DMS53 (cell line): ENCODE data around the gene LSM7.
A peak's percentile ranks its signal among the peaks of the same experiment; 100 is the strongest.
"Not testable (repeated sequence)": the region's sequence is repeated elsewhere in the genome, so short reads cannot be mapped to it uniquely, and the experiment has no call there.

Source experiments
- DNase-seq: peaks from one replicate; lab custom pipeline; 2025; lab: John Stamatoyannopoulos, UW

The LSM7 gene

DNA sequence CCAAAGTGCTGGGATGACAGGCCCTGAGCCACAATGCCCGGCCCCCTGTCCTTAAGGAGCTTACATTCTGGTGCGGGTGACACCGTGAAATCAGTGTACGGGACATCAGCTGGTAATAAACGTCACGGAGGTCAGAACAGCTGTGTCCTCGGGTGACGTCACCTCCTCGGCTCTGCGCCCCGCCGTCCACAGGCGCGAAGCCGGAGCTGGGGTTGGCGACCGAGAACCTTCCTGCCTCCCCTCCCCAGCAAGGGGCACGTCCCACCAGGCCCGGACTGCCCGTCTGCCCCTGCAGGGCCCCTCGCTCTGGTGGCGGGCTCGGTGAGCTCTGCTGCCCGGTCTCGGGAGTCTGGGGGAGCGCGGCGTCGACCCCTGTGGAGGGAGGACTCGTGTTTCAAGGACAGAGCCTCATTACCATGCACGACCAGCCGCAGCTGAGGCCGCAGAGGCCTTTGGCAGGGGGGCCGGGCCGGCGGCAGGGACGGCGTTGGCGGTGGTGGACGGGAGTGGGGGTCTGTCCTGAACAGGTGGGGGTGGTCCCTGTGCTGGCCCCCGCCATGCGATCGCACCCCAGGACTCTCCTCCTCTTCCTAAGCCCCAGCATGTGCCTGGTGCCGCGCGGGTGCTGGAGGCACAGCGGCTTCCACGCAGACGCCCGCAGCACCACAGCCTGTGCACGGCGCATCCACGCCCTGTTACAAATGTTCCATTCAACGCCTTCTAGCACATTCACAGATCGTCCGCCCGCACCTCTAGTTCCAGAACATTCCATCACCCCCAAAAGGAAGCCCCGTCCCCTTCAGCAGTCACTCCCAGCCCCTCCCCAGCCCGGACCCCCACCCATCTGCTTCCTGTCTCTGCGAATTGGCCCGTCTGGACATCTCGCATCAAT is 25.8 kb downstream of the LSM7 start:
- no peak for DNase-seq

DNA sequence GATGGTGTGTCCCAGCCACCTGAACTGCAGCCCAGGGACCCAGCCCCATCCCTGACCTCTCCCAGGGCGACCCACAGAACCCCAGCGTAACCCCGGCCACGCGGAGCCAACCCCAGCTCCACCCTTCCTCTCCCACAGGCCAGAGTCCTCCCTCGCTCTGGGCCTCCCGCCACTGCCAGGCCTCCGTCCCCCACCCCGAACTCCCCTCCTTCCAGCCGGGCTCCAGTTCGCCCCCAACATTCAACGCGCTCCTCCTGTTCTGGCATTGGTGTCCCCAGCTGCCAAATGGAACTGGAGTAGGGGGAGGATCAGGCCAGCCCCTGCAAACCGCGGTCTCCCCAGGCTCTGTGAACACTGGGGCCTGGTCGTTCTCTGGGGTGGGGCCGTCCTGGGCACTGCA is 27.9 kb downstream of the LSM7 start:
- DNase-seq: no peak

DNA sequence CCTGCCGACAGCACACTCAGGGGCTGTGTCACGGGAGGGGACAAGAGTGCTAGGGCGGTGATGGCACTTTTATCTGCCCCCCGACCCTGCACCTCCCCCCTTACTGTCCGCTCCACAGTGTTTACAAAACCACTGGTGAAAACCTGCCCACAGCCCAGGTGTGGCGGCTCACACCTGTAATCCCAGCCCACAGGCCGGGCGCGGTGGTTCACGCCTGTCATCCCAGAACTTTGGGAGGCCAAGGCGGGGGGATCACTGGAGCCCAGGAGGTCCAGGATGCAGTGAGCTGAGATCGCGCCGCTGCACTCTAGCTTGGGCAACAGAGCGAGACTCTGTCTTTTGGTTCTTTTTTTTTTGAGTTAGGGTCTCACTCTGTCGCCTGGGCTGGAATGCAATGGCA is 32.2 kb downstream of the LSM7 start:
- no peak for DNase-seq

DNA sequence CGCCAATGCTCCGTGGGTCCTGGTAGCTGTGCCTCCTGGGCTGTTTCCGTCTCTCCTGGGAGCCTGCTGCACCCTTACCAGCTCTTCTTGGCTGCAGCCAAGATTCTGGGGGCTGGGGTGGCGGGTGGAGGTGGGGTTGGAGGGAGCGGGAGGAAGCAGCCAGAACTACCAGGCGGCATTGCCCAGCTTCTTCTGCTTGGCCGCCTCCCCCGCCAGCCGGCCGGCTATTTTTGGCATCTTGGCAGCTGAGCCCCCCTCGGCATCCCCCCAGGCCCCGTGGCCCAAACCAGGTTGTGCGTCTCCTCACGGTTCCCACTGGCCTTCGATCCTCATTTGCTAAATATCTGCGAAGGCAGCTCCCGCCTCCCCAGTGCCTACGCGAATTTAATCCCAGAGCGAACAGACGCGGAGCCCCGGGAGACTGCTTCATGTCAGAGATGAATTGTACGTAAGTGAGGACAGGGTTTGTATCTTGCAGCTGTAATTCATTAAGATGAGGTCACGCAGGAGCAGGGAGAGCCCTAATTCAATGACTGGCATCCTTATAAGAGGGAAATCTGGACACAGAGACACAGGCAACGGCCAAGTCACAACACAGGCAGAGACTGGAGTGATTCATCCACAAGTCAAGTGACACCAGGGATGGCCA is 33.6 kb downstream of the LSM7 start:
- DNase-seq: no peak

DNA sequence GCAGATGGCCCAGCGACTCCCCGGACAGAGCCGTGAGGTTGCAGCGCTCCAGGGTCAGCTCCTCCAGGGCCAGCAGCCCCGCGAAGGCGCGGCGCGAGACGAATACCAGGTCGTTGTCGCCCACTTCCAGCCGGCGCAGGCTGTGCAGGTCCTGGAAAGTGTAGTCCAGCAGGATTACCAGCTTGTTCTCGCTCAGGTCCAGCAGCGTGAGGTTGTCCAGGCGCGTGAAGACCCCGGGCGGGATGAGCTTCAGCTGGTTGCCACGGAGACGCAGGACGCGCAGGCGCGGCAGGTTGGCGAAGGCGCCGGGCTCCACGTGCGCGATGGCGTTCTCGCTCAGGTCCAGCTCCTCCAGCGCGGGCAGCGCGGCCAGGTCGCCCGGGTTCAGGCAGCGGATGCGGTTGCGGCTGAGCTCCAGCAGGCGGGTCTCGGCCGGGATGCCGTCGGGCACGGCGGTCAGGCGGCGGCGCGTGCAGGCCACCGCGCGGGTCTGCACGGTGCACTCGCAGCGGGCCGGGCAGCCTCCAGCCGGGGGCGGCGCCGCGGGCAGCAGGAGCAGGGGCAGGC is 37.1 kb downstream of the LSM7 start:
- DNase-seq: peak; percentile 87

DNA sequence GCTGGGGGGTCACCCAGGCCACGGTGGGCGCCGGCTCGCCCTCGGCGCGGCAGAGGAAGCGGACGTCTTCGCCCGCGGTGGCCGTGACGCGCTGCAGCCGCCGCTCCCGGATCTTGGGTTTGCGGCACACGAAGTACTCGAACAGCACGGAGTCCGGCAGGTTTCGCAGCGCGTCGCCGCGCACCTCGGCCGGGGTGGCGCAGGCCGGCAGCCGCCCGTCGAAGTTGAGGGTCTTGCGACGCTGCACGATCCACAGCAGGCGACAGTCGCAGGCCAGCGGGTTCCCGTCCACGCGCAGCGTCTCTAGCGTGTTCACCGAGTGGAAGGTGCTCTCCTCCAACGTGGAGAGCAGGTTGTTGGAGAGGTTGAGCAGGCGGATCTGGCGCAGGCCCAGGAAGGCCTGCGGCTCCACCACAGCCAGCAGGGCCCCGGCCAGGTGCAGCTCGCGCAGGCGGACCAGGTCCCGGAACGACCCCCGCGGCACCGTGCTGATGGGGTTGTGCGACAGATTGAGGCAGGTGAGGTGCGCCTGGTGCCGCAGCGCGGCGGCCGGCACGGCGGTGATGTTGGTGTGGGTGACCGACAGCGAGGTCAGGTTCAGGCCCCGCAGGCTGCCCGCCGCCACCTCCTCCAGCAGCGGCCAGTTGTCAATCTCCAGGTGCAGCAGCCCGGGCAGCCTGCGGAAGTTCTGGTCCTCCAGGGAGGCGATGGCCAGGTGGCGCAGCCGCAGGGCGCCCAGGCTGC is 37.8 kb downstream of the LSM7 start:
- DNase-seq: peak; percentile 80

DNA sequence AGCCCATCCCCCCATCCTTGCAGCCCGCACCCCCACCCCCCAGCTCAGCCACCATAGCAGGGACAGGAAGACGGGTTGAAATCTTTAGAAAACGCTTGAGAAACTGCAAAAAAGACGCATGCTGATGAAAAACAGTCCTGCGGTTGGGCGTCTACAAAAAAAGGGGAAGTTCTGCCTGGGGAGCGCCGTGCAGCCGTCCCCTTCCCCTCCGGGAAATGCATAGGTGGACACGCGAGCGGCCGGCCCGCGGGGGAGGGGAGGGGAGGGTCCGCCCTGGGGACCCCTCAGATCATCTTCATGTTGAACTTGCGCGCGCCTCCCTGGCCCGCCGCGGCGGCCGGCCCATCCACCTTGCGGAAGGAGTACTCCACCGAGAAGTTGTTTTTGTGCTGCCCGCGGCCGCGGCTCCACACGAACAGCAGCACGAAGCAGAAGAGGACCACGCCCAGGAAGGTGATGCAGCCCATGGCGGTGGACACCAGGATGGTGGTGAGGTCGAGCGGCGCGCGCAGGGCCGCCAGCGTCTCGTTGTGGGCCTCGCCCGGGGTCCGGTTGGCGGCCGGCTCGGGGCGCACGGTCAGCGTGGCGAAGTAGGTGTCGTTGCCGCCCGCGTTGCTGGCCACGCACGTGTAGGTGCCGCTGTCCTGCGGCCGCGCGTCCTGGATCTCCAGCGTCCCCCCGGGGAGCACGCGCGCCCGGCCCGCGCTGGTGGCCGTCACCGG is 38.5 kb downstream of the LSM7 start:
- peak; percentile 68 for DNase-seq

DNA sequence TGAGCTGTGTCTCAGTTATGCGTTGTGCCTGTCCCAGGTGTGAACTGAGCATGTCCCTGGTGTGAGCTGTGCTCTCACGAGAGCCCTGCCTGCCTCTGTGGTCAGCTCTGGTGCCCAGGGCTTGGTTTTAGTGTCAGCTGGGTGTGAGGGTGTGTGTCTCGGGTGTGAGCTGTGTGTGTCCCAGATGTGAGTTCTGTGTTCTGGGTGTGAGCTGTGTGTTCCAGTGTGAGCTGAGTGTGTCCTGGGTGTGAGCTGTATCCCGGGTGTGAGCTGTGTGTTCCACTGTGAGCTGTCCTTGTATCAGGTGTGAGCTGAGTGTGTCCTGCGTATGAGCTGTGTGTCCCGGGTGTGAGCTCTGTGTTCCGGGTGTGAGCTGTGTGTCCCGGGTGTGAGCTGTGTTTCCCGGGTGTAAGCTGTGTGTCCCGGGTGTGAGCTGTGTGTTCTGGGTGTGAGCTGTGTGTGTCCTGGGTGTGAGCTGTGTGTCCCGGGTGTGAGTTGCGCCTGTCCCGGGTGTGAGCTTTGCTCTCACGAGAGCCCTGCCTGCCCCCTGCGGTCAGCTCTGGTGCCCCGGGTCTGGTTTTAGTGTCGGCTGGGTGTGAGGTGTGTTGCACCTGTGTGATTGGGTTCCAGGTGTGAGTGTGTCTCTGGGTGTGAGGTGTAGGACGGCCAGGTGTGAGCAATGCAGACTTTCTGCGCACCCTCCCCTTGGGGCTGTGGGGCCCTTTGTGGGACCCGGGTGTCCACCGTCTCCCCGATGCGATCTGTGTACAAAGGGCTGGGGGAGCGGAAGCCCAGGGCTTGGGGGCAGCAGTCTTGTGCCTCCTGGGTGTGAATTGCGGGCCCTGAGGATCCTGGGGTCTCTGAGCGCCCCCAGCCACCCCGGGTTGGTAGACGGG is 39.3 kb downstream of the LSM7 start:
- DNase-seq: no peak

DNA sequence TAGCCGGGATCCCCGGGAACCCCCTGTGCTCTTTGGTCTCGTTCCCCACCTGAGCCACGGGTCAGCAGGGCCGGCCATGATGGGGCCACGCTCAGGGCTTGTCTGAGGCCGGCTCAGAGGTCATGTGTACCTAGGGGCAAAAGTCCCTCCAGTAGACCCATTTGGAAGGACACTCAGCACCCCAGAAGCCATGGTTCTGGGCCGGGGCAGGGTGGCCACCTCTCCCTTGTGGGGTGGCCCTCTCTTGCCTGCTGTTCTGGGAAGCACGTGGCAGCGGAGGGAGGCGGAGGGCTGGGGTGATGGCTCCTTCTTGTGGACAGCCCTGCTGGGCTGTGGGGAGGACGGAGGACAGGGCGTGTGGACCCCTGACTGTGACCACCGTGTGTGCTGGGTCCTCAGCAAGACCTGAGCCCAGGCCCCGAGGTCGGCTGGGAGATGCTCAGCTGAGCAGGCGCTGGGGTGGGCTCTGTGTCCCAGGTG is 40.0 kb downstream of the LSM7 start:
- DNase-seq: no peak

DNA sequence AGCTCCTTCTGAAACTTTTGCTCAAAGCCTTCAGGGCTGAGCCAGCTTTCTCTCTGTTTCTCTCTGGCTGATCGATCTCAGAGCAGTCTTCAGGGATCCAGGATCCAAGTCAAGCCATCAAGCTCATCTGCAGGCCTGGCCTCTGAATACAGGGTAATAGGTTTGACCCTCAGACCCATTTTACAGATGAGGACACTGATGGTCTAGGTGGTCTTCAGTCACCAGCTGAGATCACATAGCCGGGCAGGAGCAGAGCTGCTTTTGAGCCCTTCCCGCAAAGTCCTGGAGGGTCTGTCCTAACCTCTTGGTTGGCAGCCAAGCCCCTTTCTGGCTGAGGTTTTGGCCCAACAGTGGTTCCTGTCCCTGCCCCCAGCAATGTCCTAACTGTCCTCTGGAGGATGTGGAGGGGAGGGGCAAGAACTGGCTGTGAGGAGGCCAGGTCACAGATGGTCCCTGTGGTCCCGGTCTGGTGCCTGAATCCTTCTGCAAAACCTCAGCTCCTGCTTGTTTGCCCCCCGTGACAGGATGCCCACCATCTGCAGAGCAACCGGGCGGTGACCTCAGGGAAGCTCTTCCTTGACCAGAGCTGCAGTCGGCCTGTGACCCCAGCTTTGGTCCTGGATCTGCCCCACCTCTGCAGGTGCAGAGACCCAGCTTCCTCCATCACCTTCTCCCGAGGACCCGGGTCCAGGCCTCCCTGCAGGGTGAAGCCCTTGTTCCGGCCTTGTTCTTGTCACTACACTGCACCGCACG is 40.6 kb downstream of the LSM7 start:
- no peak for DNase-seq

DNA sequence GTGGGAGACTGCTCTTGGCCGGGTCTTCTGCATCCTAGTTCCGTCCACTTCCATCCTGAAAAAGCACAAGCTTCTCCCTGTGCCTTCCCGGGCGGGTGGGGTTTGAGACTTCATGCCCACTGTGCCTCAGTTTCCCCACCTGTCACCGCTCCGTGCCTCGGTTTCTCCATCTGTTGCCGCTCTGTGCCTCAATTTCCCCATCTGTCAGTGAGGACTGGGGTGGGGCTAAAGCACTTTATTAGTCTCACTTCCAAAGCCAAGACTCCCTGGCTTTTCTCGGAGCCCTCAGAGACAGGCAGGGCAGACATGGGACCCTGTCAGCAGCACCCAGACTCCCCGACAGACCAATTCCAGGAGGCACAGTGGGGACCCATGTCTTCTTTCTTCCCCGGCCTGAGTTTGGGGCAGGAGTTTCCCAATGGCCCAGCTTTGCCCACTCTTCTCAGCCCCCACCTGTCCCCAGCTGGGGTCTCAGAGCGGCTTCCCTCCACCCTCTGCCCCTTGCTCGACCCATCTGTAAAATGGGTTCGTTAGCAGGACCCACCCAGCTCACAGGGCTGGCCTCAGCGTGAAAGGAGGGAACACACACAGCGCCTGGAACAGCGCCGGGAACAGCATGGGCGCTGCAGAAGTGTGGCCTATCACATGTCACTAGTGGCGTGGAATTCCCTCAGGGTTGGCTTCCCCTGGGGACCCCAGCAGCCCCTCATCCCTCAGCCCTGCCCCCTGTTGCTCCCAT is 41.8 kb downstream of the LSM7 start:
- DNase-seq: no peak

DNA sequence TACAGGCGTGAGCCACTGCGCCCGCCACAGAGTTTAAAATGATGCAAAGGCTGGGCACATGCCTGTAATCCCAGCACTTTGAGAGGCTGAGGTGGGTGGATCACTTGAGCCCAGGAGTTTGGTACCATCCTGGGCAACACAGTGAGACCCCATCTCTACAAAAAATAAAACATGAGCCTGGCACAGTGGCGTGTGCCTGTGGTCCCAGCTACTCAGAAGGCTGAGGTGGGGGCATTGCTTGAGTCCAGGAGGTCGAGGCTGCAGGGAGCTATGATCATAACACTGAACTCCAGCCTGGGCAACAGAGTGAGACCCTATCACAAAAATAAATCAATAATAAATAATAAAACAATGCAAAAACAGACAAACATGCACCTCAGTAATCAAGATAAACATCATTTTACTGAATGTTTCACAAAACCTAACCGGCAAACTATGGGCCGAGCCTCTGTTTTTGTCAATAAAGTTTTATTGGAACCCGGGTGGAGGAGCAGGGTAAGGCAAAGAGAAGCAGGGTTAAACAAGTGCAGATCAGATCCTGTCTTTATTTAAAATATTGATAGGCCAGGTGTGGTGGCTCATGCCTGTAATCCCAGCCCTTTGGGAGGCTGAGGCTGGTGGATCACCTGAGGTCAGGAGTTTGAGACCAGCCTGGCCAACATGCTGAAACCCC is 44.4 kb downstream of the LSM7 start:
- DNase-seq: no peak

DNA sequence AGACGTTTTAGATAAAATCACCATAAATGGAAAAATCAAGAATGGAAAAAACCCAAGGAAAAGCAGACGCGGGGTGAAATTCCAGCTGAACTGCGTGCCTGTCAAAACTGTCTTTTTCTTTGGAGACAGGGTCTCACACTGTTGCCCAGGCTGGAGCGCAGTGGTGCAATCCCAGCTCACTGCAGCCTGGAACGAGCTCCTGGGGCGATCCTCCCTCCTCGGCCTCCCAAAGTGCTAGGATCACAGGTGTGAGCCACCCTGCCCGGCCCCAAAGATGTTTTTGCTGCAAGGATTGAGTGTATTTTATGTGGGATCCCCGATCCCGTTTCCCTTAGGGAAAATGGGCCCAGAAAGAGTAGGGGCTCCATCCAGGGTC is 45.5 kb downstream of the LSM7 start:
- no peak for DNase-seq

DNA sequence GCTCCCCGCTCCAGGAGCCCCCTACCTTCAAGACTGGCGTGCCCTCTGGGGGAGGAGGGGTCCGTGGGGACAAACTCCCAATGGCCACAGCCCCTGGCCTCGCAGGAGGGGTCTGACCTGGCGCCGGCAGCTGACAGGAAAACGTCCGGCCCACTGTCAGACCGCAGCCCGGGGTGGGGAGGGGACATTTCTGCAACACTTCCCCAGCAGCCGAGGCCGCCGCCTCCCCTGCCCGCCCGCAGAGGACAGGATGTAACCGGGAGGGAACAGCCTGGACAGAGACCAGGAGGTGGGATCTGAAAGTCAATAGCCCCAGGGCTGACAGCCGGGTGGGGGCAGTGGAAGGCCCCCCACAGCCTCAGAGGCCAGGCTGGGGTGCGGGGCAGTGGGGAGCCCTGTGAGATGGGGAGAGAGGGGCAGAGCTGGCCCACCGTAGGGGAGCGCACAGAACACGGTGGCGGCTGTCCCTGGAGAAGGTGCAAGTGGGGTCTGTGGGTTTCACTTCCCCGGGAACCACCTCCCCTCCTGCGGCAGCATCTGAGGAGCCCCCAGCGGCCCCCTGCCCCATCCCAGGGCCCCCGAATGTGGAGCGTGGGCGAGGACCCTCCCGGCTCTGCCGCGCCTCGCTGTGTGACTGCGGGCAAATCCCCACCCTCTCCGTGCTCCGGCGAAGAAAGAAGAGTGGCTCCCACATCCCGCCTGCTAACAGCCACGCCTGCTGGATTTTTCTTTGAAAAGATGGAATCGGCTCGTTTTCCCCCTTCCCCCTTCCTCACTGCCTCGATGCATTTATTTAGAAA is 46.1 kb downstream of the LSM7 start, which contains the start of gene PEAK3:
Gene PEAK3 (minus strand): TSS at position 114 of the 800 bp plus-strand sequence. CDS start 1,244 bp downstream, outside the sequence.
- no peak for DNase-seq

DNA sequence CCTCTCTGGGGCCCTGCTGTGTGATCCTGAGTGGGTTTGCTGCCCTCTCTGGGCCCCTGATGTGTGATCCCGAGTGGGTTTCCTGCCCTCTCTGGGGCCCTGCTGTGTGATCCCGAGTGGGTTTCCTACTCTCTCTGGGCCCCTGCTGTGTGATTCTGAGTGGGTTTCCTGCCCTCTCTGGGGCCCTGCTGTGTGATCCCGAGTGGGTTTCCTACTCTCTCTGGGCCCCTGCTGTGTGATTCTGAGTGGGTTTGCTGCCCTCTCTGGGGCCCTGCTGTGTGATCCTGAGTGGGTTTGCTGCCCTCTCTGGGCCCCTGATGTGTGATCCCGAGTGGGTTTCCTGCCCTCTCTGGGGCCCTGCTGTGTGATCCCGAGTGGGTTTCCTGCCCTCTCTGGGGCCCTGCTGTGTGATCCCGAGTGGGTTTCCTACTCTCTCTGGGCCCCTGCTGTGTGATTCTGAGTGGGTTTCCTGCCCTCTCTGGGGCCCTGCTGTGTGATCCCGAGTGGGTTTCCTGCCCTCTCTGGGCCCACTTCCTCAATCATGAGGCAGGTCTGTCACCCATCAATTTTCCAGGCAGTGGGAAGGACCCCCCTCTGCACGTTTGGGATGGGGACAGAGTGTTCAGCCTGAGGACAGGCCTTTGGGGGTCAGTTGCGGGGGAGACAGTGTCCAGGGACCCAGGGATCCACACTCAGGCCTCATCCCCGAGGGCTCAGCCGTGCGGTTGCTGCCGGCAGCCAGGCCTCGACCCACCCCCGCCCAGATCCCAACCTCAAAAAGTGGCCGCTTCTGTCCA is 46.9 kb downstream of the LSM7 start:
- DNase-seq: not testable (repeated sequence)

DNA sequence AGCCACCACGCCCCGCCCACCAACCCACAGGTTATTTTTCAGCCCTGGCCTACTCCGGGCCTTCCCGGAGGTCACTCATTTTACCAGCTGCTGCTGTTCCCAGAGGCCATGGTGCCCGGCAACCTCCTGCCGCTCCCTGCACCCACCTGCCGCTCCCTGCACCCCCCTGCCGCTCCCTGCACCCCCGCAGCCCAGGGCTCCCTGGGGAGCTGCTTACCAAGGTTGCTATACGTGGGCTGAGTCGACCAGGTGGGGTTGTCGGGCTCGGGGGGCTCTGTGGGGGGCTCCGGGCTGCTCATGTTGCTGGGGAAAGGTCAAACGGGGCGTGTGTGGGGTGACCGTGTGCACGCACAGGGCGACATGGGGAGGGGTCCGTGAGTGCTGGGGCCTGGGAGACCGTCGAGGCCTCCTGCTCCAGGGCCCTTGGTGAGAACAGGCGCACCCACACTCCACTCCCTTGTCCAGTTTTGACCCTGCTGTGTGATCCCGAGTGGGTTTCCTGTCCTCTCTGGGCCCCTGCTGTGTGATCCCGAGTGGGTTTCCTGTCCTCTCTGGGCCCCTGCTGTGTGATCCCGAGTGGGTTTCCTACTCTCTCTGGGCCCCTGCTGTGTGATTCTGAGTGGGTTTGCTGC is 47.6 kb downstream of the LSM7 start:
- no peak for DNase-seq
